ENCODE results near the gene KIAA1755. TPM values are rescaled to one million over a fixed set of nuclear protein-coding genes. Genes with fewer than 3 reads are reported as not detected.
A peak's percentile ranks its signal among the peaks of the same experiment; 100 is the strongest.

KIAA1755 gene
- total RNA-seq, 1 donor from 2014 or later: 0.22 TPM

- Histone ChIP-seq H3F3A (ENCODE audit: low read depth) (peaks cover 7% of the 10 kb centered on the region), H3K4me2 (no peak overlapping the region), H2AFZ (replicated peaks) (no peak overlapping the region), H3K79me2 (ENCODE audit: low read depth) (no peaks in the 10 kb centered on the region), H3K27me3 (no peaks in the 10 kb centered on the region), H3K27ac (no peak overlapping the region), H4K20me1 (ENCODE audit: low read depth) (no peaks in the 10 kb centered on the region), H3K4me1 (peaks cover 5% of the 10 kb centered on the region), H3K9me3 (ENCODE audit: low read depth) (no peaks in the 10 kb centered on the region), H3K36me3 (no peaks in the 10 kb centered on the region), H3K4me3 (no peak overlapping the region), H3K9ac (no peak overlapping the region)
- no peak for DNase-seq (ENCODE audit: low spot score)
- Mint-ChIP-seq H3K27me3 (ENCODE audit: insufficient read depth, low read depth) (peaks cover 8% of the 10 kb centered on the region), H3K4me1 (peaks cover 9% of the 10 kb centered on the region), H3K36me3 (no peaks in the 10 kb centered on the region), H3K9me3 (peaks cover 5% of the 10 kb centered on the region), H3K27ac (peak overlapping the region; percentile 66), H3K4me3 (no peak overlapping the region)
- TF ChIP-seq EZH2 (IDR thresholded peaks at IDR 0.05) (no peak), EZH2phosphoT487 (IDR thresholded peaks at IDR 0.05) (no peak)
- TF ChIP-seq, protein P1, sequence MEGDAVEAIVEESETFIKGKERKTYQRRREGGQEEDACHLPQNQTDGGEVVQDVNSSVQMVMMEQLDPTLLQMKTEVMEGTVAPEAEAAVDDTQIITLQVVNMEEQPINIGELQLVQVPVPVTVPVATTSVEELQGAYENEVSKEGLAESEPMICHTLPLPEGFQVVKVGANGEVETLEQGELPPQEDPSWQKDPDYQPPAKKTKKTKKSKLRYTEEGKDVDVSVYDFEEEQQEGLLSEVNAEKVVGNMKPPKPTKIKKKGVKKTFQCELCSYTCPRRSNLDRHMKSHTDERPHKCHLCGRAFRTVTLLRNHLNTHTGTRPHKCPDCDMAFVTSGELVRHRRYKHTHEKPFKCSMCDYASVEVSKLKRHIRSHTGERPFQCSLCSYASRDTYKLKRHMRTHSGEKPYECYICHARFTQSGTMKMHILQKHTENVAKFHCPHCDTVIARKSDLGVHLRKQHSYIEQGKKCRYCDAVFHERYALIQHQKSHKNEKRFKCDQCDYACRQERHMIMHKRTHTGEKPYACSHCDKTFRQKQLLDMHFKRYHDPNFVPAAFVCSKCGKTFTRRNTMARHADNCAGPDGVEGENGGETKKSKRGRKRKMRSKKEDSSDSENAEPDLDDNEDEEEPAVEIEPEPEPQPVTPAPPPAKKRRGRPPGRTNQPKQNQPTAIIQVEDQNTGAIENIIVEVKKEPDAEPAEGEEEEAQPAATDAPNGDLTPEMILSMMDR (IDR thresholded peaks at IDR 0.05): no peak
These were observed 62.2 kb downstream of the KIAA1755 start for GRCh38 chr20:38198238-38198861.

DNA sequence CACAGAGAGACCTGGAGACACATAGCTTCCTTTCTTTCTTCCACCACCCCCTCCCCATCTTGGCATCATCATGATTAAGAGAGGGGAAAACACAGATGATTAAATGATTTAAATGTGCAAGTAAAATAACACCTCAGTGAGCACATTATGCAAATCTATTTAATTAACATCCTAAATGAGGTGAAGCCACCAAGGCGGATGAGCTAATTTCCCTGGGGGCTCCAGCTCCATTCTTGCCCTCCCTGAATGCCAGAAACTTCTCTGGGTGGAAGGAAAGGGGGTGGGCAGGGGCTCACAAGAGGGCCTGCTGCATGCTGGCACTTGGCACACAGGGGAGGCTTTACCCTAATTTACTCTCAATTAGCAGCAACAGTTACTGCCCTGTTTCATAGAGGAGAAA is 62.9 kb downstream of the KIAA1755 start:
- Histone ChIP-seq H3K4me1 (peaks cover 5% of the 10 kb centered on the region), H3F3A (ENCODE audit: low read depth) (peaks cover 7% of the 10 kb centered on the region), H3K27me3 (no peaks in the 10 kb centered on the region), H3K79me2 (ENCODE audit: low read depth) (no peaks in the 10 kb centered on the region), H3K4me3 (no peak overlapping the region), H3K9ac (no peak overlapping the region), H4K20me1 (ENCODE audit: low read depth) (no peaks in the 10 kb centered on the region), H3K36me3 (no peaks in the 10 kb centered on the region), H3K4me2 (no peak overlapping the region), H3K27ac (no peak overlapping the region), H3K9me3 (ENCODE audit: low read depth) (no peaks in the 10 kb centered on the region), H2AFZ (replicated peaks) (no peak overlapping the region)
- peaks cover 5% of the 10 kb centered on the region for H3K27me3 Mint-ChIP-seq (ENCODE audit: insufficient read depth, low read depth)
- no peak overlapping the region for H3K27ac Mint-ChIP-seq
- no peaks in the 10 kb centered on the region for H3K36me3 Mint-ChIP-seq
- peaks cover 9% of the 10 kb centered on the region for H3K4me1 Mint-ChIP-seq
- peaks cover 5% of the 10 kb centered on the region for H3K9me3 Mint-ChIP-seq
- no peak for DNase-seq (ENCODE audit: low spot score)
- no peak overlapping the region for H3K4me3 Mint-ChIP-seq
- TF ChIP-seq EZH2phosphoT487 (IDR thresholded peaks at IDR 0.05): no peak
- TF ChIP-seq, protein P1 (IDR thresholded peaks at IDR 0.05): no peak
- TF ChIP-seq EZH2 (IDR thresholded peaks at IDR 0.05): no peak

GRCh38 chr20:38197217-38197616 is 63.3 kb downstream of the KIAA1755 start:
- H3K27me3 Mint-ChIP-seq (ENCODE audit: insufficient read depth, low read depth): peaks cover 5% of the 10 kb centered on the region
- H3K79me2 ChIP-seq (ENCODE audit: low read depth): no peaks in the 10 kb centered on the region
- no peak overlapping the region for H3K27ac Mint-ChIP-seq
- peaks cover 5% of the 10 kb centered on the region for H3K4me1 ChIP-seq
- peaks cover 9% of the 10 kb centered on the region for H3K4me1 Mint-ChIP-seq
- no peaks in the 10 kb centered on the region for H4K20me1 ChIP-seq (ENCODE audit: low read depth)
- no peak overlapping the region for H3K27ac ChIP-seq
- no peaks in the 10 kb centered on the region for H3K36me3 Mint-ChIP-seq
- no peaks in the 10 kb centered on the region for H3K27me3 ChIP-seq
- H2AFZ ChIP-seq (replicated peaks): no peak overlapping the region
- no peaks in the 10 kb centered on the region for H3K9me3 ChIP-seq (ENCODE audit: low read depth)
- no peak for DNase-seq (ENCODE audit: low spot score)
- no peaks in the 10 kb centered on the region for H3K36me3 ChIP-seq
- TF ChIP-seq, protein P1 (IDR thresholded peaks at IDR 0.05): no peak
- TF ChIP-seq EZH2phosphoT487 (IDR thresholded peaks at IDR 0.05): no peak
- no peak overlapping the region for H3K4me3 ChIP-seq
- H3F3A ChIP-seq (ENCODE audit: low read depth): peaks cover 7% of the 10 kb centered on the region
- no peak overlapping the region for H3K4me3 Mint-ChIP-seq
- no peak overlapping the region for H3K9ac ChIP-seq
- H3K4me2 ChIP-seq: no peak overlapping the region
- H3K9me3 Mint-ChIP-seq: peaks cover 5% of the 10 kb centered on the region

All from neural progenitor cell (in vitro differentiated cells).